B cell (primary cell): ENCODE data around the gene HS3ST6. TPM values are rescaled to one million over a fixed set of nuclear protein-coding genes. Genes with fewer than 3 reads are reported as not detected.

ENCODE experiments used
- ATAC-seq: fragments of 200-7000 bp; cut with Tn5 transposase; one replicate; pipeline ENCODE4 v1.10.0; 2021; ENCODE audit warnings: low read depth, mild to moderate bottlenecking, moderate number of reproducible peaks, moderate library complexity
- CTCF ChIA-PET: fragments of 350-600 bp; sonication (Branson Sonifier 250); formaldehyde crosslinking; loops from one replicate; lab custom pipeline; 2021; ENCODE audit warnings: antibody characterized with exemption, inconsistent platforms; lab: Charles Lee
- POLR2A ChIA-PET: fragments of 350-600 bp; sonication (Branson Sonifier 250); formaldehyde crosslinking; loops from one replicate; lab custom pipeline; 2021; ENCODE audit warnings: antibody characterized with exemption; lab: Charles Lee
- DNase-seq: peaks from one replicate; pipeline ENCODE4 v3.0.0; 2013
- H2AFZ ChIP-seq: 2 replicates; pipeline ENCODE4 v1.6.1; 2012; ENCODE audit warnings: mild to moderate bottlenecking, low read depth, low read length; ENCODE audit not compliant: insufficient read depth, poor library complexity, severe bottlenecking
- H3K27ac ChIP-seq, 2 donors: 1 replicate in 1 of 2; 2 replicates in 1 of 2; pipeline ENCODE4 v1.5.1; 2012 to 2013; ENCODE audit warnings: low read length in 2 of 2, mild to moderate bottlenecking in 2 of 2, moderate library complexity in 1 of 2
- H3K27me3 ChIP-seq, 4 experiments: fragments of 200-600 bp in 1 of 4; sonication (generic) in 1 of 4; replicated peaks in 1 of 4; 1 replicate in 2 of 4; 2 replicates in 2 of 4; pipeline versions ENCODE4 v1.6.1 to v1.7.0; 2013 to 2016; ENCODE audit warnings: low read length in 3 of 4, mild to moderate bottlenecking in 2 of 4, mixed read lengths in 1 of 4, moderate library complexity in 1 of 4; ENCODE audit not compliant: insufficient read depth in 4 of 4, control insufficient read depth in 3 of 4; ENCODE audit errors: control extremely low read depth in 1 of 4
- H3K36me3 ChIP-seq, 2 experiments: replicated peaks in 1 of 2; 1 replicate in 1 of 2; 2 replicates in 1 of 2; pipeline versions ENCODE4 v1.6.1 to v1.7.1; 2013; ENCODE audit warnings: low read length in 1 of 2; ENCODE audit not compliant: insufficient read depth in 2 of 2, control insufficient read depth in 1 of 2; ENCODE audit errors: control extremely low read depth in 1 of 2, extremely low read depth in 1 of 2
- H3K4me1 ChIP-seq, 2 donors: fragments of 200-600 bp in 1 of 2; sonication (generic) in 1 of 2; 1 replicate in 1 of 2; 2 replicates in 1 of 2; pipeline versions ENCODE4 v1.5.1 to v1.6.1; 2013 to 2017; ENCODE audit warnings: low read length in 2 of 2; ENCODE audit not compliant: control insufficient read depth in 2 of 2, insufficient read depth in 2 of 2
- H3K4me2 ChIP-seq: replicated peaks from 2 replicates; pipeline ENCODE3; 2012; ENCODE audit warnings: mild to moderate bottlenecking, low read depth, low read length; ENCODE audit not compliant: poor library complexity, severe bottlenecking
- H3K4me3 ChIP-seq, 5 experiments: fragments of 200-600 bp in 1 of 5; sonication (generic) in 1 of 5; 1 replicate in 3 of 5; 2 replicates in 2 of 5; pipeline versions ENCODE4 v1.5.1 to v1.7.0; 2011 to 2016; ENCODE audit warnings: low read length in 4 of 5, mild to moderate bottlenecking in 4 of 5, low read depth in 2 of 5, control low read depth in 1 of 5, moderate library complexity in 1 of 5; ENCODE audit not compliant: insufficient read depth in 1 of 5; ENCODE audit errors: control extremely low read depth in 1 of 5, extremely low read depth in 1 of 5
- H3K79me2 ChIP-seq: fragments of 200-600 bp; sonication (generic); one replicate; pipeline ENCODE4 v1.6.0; 2016; ENCODE audit warnings: low read length; ENCODE audit not compliant: control insufficient read depth, insufficient read depth
- H3K9ac ChIP-seq: fragments of 200-600 bp; sonication (generic); 2 replicates; pipeline ENCODE4 v1.6.1; 2017; ENCODE audit warnings: mild to moderate bottlenecking, low read length, moderate library complexity
- H3K9me3 ChIP-seq, 3 donors: one replicate each; pipeline versions ENCODE4 v1.6.1 to v1.7.1; 2013; ENCODE audit warnings: low read length in 2 of 3; ENCODE audit not compliant: control insufficient read depth in 2 of 3, insufficient read depth in 1 of 3; ENCODE audit errors: control extremely low read depth in 1 of 3
- H4K20me1 ChIP-seq: 2 replicates; pipeline ENCODE4 v1.6.0; 2012; ENCODE audit warnings: mild to moderate bottlenecking, low read length; ENCODE audit not compliant: insufficient read depth, control insufficient read depth, poor library complexity, severe bottlenecking
- H3K27ac Mint-ChIP-seq: one replicate; pipeline ENCODE4 v1.8.0; 2021; ENCODE audit warnings: mixed read lengths
- H3K27me3 Mint-ChIP-seq: one replicate; pipeline ENCODE4 v1.8.0; 2021; ENCODE audit warnings: mixed read lengths
- H3K4me1 Mint-ChIP-seq: one replicate; pipeline ENCODE4 v1.8.0; 2021; ENCODE audit warnings: mixed read lengths
- H3K4me3 Mint-ChIP-seq: one replicate; pipeline ENCODE4 v1.8.0; 2021; ENCODE audit warnings: mixed read lengths
- H3K9me3 Mint-ChIP-seq: one replicate; pipeline ENCODE4 v1.8.0; 2022; ENCODE audit warnings: mixed read lengths; ENCODE audit not compliant: insufficient read depth
- CTCF ChIP-seq: fragments of 200-600 bp; IDR thresholded peaks from one replicate; pipeline ENCODE4 v1.8.0; 2022; ENCODE audit warnings: antibody characterized with exemption, mild to moderate bottlenecking
- EZH2 ChIP-seq: IDR thresholded peaks from 2 replicates; pipeline ENCODE4 v1.6.1; 2012; ENCODE audit warnings: borderline replicate concordance, low read depth, mild to moderate bottlenecking, moderate library complexity, low read length; ENCODE audit not compliant: insufficient read depth, poor library complexity, severe bottlenecking
- WGBS: methylation state at CpG from one replicate; pipeline ENCODE4 v1.1.5; 2013; ENCODE audit warnings: missing lambda C conversion rate; ENCODE audit not compliant: insufficient coverage; 5-methylcytosine and 5-hydroxymethylcytosine counted together
- intact Hi-C: fragments of 100-400 bp; cut with micrococcal nuclease; formaldehyde crosslinking; loops from one replicate; pipeline ENCODE4 v1.10.0; 2022
- polyA plus RNA-seq: library from polyadenylated mRNA; depleted of rRNA; stranded (reverse); fragments of >200 nt; gene quantifications from 2 replicates; pipeline ENCODE4 v1.2.3, GENCODE V29; 2012
- total RNA-seq, 2 donors: library from RNA; stranded (reverse); fragments of 120-200 nt in 1 of 2; gene quantifications; 1 replicate in 1 of 2; 2 replicates in 1 of 2; pipeline versions ENCODE4 v1.2.3 to v1.2.4, GENCODE V29; 2013 to 2022

The HS3ST6 gene
- total and polyA plus RNA-seq, 2 donors (not counting 1 experiment from before 2014, with no cell fraction given): not detected

DNA sequence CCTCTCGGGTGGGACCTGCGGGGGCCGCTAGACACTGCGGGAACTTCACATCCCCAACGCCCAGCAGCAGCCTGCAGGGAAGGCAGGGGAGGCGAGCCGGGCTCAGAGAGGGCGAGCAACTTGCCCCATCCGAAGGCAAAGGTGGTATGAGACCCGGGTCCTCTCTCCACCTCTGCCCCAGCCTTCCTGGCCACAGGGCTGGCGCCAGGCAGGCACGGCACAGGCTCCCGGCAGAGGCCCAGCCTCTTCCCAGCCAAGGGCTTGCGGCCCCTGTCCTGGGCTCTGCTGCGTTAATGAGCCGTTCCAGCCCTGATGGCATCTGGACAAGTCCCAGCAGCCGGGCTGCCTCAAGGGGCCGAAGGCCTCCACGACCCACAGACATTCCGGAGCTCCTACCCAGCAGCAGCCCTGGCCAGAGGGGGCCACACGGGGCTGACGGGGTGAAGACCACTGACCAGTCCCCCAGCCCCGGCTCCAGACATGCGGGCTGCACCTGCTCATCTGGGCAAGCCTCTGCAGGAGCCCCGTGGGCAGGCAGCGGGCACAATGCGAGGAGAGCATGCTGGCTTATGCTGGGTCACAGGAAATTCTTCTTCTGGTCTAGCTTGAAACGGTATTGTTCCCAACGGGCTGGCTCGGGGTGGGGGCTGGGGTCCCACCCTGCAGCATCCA is 1.2 kb upstream of the HS3ST6 start:
- TF ChIP-seq EZH2: no peak
- no peak for TF ChIP-seq CTCF
- Histone ChIP-seq H3K27me3 (peaks cover 0 to 72% (median 20%) of the 10 kb centered on the region in 4 experiments), H3K27ac (no peak overlapping the region), H4K20me1 (no peaks in the 10 kb centered on the region), H3K4me1 (peaks cover 4 to 5% of the 10 kb centered on the region in 2 donors), H3K4me2 (no peak overlapping the region), H3K9ac (no peak overlapping the region), H3K4me3 (no peak overlapping the region), H3K79me2 (no peaks in the 10 kb centered on the region), H3K36me3 (no peaks in the 10 kb centered on the region), H2AFZ (no peak overlapping the region), H3K9me3 (peaks cover 0 to 6% (median 0%) of the 10 kb centered on the region in 3 donors)
- Mint-ChIP-seq H3K4me1 (peaks cover 4% of the 10 kb centered on the region), H3K4me3 (no peak overlapping the region), H3K27ac (no peak overlapping the region), H3K9me3 (no peaks in the 10 kb centered on the region), H3K27me3 (peaks cover 46% of the 10 kb centered on the region)
- POLR2A ChIA-PET: no interaction called here
- 40% methylated on average over 30 of the region's 30 CpGs for WGBS
- DNase-seq (no peak), ATAC-seq (no peak)
- intact Hi-C loops: no loop called here
- CTCF ChIA-PET: no interaction called here

DNA sequence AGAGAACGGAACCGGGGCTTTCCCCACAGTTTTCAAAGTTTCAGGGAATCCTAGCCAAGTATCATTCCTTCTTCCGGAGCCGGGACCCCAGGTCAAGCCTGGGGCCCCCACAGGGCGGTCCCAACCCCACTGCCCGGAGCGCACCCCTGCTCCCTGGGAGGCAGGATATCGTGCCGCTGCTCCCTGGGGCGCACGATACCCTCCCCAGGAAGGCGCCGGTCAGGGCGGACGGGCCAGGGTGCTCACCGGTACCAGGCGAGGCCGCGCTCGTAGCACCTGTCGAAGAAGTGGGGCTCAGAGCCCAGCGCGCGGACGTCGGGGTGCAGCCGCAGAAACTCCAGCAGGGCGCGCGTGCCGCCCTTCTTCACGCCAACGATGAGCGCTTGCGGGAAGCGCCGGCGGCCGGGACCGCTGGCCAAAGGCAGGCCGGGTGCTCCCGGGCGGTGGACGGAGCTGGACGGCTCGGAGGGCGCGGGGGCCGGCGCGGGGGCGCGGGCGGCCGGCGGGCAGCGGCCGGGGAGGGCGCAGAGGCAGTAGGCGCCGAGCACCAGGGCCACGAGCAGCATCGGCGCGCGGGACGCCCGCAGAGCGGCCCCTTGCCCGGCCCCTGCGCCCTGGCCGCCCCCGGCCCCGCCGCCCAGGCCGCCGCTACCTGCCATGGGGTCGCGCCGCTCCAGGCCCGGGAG is 407 bp downstream of the HS3ST6 start:
- Histone ChIP-seq H3K9me3 (no peaks in the 10 kb centered on the region), H3K36me3 (no peaks in the 10 kb centered on the region), H4K20me1 (no peaks in the 10 kb centered on the region), H3K4me2 (no peak overlapping the region), H2AFZ (no peak overlapping the region), H3K79me2 (no peaks in the 10 kb centered on the region), H3K27me3 (peaks cover 0 to 61% (median 14%) of the 10 kb centered on the region in 4 experiments), H3K27ac (no peak overlapping the region), H3K9ac (no peak overlapping the region), H3K4me1 (peaks cover 0 to 2% of the 10 kb centered on the region in 2 donors), H3K4me3 (no peak overlapping the region)
- Mint-ChIP-seq H3K9me3 (no peaks in the 10 kb centered on the region), H3K27ac (no peak overlapping the region), H3K27me3 (peaks cover 37% of the 10 kb centered on the region), H3K4me1 (peaks cover 4% of the 10 kb centered on the region), H3K4me3 (no peak overlapping the region)
- WGBS: 4% methylated on average over 81 of the region's 81 CpGs
- intact Hi-C loops: no loop called here
- ChIA-PET POLR2A (no interaction called here), CTCF (no interaction called here)
- TF ChIP-seq CTCF: no peak
- no peak for TF ChIP-seq EZH2
- ATAC-seq (no peak), DNase-seq (no peak)
